ENCODE measurements around the gene GNB5. TPM values are rescaled to one million over a fixed set of nuclear protein-coding genes. Genes with fewer than 3 reads are reported as not detected.

The GNB5 gene
- total RNA-seq, 1 donor from 2014 or later = 48.6 TPM

DNA sequence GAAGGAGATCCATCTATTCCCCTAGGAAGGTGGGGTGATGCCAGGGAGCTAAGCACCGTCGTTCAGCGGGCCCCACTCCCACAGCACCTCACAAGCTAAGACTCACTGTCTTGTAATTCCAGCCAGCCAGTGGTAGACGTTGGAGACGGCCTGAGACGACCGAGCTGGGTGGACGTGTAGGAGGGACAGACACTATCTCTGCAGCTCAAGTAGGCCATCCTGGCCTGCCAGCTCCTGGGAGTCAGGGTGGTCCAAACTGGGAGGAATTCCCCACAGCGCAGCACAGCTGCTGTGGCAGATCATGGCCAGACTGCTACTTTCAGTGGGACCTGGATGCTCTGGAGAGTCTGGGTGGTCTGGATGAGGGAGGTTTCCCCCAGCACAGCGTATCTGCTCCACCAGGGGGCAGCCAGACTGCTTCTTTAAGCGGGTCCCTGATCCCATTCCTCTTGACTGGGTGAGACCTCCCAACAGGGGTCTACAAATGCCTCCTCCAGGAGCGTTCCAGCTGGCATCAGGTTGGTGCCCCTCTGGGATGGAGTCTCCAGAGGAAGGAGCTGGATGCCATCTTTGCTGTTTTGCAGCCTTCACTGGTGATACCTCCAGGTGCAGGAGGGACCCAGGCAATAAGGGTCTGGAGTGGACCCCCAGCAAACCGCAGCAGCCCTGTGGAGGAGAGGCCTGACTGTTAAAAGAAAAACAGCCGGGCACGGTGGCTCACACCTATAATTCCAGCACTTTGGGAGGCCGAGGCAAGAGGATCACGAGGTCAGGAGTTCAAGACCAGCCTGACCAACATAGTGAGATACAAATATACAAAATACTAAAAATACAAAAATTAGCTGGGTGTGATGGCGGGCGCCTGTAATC lies 27.6 kb downstream of the GNB5 start:
- Histone ChIP-seq H3K4me1 (no peaks in the 10 kb centered on the region), H3K27me3 (no peaks in the 10 kb centered on the region), H3K27ac (no peak overlapping the region), H3K9me3 (no peaks in the 10 kb centered on the region), H3K36me3 (peaks cover 0 to 6% of the 10 kb centered on the region in 2 donors), H3K4me3 (no peak overlapping the region)
- intact Hi-C loops (cut with DNase I) = no loop called here
- peak in 1 of 2 donors; percentile 67 for DNase-seq (ENCODE audit: extremely low spot score in 2 of 2)
- no peak for TF ChIP-seq POLR2A (IDR thresholded peaks at IDR 0.05)
- TF ChIP-seq POLR2AphosphoS5 (IDR thresholded peaks at IDR 0.05; ENCODE audit: insufficient read depth in 1 of 2, low read depth in 1 of 2) = no peak
- TF ChIP-seq, protein P1, sequence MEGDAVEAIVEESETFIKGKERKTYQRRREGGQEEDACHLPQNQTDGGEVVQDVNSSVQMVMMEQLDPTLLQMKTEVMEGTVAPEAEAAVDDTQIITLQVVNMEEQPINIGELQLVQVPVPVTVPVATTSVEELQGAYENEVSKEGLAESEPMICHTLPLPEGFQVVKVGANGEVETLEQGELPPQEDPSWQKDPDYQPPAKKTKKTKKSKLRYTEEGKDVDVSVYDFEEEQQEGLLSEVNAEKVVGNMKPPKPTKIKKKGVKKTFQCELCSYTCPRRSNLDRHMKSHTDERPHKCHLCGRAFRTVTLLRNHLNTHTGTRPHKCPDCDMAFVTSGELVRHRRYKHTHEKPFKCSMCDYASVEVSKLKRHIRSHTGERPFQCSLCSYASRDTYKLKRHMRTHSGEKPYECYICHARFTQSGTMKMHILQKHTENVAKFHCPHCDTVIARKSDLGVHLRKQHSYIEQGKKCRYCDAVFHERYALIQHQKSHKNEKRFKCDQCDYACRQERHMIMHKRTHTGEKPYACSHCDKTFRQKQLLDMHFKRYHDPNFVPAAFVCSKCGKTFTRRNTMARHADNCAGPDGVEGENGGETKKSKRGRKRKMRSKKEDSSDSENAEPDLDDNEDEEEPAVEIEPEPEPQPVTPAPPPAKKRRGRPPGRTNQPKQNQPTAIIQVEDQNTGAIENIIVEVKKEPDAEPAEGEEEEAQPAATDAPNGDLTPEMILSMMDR (IDR thresholded peaks at IDR 0.05) = no peak

DNA sequence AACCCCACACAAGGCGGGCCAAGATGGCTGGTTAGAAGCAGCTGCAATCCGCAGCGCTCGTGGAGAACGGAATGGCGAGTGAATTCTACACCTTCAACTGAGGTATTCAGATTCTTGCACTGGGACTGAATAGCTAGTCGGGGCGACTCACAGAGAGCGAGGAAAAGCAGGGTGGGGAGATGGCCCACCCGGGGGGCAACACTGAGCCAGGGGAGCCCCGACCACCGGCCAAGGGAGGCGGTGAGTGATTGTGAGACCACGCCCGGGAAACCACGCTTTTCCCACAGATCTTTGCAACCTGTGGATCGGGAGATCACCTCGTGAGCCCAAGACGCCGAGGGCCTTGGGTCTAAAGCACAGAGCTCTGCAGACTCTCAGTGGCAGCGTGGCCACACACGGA lies 28.3 kb downstream of the GNB5 start:
- TF ChIP-seq POLR2A (IDR thresholded peaks at IDR 0.05) (no peak), POLR2AphosphoS5 (IDR thresholded peaks at IDR 0.05; ENCODE audit: insufficient read depth in 1 of 2, low read depth in 1 of 2) (no peak)
- TF ChIP-seq, protein P1 (IDR thresholded peaks at IDR 0.05) = no peak
- DNase-seq (ENCODE audit: extremely low spot score in 2 of 2) = no peak
- Histone ChIP-seq H3K4me1 (no peaks in the 10 kb centered on the region), H3K4me3 (no peak overlapping the region), H3K27ac (no peak overlapping the region), H3K27me3 (no peaks in the 10 kb centered on the region), H3K36me3 (peaks cover 0 to 6% of the 10 kb centered on the region in 2 donors), H3K9me3 (no peaks in the 10 kb centered on the region)
- intact Hi-C loops (cut with DNase I) = no loop called here

DNA sequence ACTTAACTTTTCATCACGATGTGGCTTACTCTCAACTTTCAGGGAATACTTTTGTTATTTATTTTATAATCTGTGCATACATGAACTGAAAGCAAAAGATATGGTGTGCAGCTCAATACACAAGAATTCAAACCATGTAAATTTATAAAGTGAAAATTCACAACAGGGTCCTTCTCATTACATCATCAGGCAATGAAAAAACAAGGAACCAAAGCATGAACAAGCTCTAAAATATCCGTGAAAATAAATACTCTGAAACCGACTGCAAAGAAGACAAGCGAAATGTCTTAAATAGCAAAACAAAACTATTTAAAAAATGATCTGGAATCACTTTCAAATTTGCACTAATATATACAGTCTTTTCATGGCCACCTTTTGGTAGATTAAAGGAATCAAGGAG lies 28.9 kb downstream of the GNB5 start:
- TF ChIP-seq POLR2A (IDR thresholded peaks at IDR 0.05) = no peak
- no peak for TF ChIP-seq POLR2AphosphoS5 (IDR thresholded peaks at IDR 0.05; ENCODE audit: insufficient read depth in 1 of 2, low read depth in 1 of 2)
- TF ChIP-seq, protein P1 (IDR thresholded peaks at IDR 0.05) = no peak
- intact Hi-C loops (cut with DNase I) = no loop called here

GRCh38 chr15:52161406-52161966 lies 29.7 kb downstream of the GNB5 start:
- no peak for DNase-seq (ENCODE audit: extremely low spot score in 2 of 2)
- intact Hi-C loops (cut with DNase I) = no loop called here
- no peaks in the 10 kb centered on the region for H3K9me3 ChIP-seq
- H3K4me1 ChIP-seq = no peaks in the 10 kb centered on the region
- H3K4me3 ChIP-seq = no peak overlapping the region
- no peaks in the 10 kb centered on the region for H3K27me3 ChIP-seq
- H3K36me3 ChIP-seq = peaks cover 0 to 6% of the 10 kb centered on the region in 2 donors
- TF ChIP-seq POLR2AphosphoS5 (IDR thresholded peaks at IDR 0.05; ENCODE audit: insufficient read depth in 1 of 2, low read depth in 1 of 2) (no peak), POLR2A (IDR thresholded peaks at IDR 0.05) (no peak)
- TF ChIP-seq, protein P1 (IDR thresholded peaks at IDR 0.05) = no peak
- no peak overlapping the region for H3K27ac ChIP-seq

More for the DNA sequence above, 28.9 kb downstream of the GNB5 start:
- no peaks in the 10 kb centered on the region for H3K9me3 ChIP-seq
- no peaks in the 10 kb centered on the region for H3K27me3 ChIP-seq
- H3K27ac ChIP-seq = no peak overlapping the region
- no peak for DNase-seq (ENCODE audit: extremely low spot score in 2 of 2)
- no peaks in the 10 kb centered on the region for H3K4me1 ChIP-seq
- no peak overlapping the region for H3K4me3 ChIP-seq
- H3K36me3 ChIP-seq = peaks cover 0 to 6% of the 10 kb centered on the region in 2 donors

DNA sequence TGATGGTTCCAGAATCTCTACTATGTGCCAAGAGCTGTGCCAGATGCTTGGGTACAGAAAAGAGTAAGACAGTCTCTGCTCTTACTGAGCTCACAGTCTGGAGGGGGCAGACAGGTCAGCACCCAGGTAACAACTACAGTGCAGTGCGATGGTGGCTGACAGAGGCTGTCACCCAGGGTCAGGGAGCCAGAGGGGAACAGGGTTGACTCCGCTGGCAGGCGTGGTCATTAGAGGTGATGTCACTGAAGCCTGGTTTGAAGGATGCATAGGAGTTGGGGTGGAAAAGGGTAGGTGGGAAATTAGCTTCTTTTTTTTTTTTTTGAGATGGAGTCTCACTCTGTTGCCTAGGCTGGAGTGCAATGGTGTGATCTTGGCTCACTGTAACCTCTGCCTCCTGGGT lies 31.5 kb downstream of the GNB5 start:
- Histone ChIP-seq H3K4me3 (no peak overlapping the region), H3K4me1 (no peaks in the 10 kb centered on the region), H3K36me3 (peaks cover 0 to 6% of the 10 kb centered on the region in 2 donors), H3K27me3 (no peaks in the 10 kb centered on the region), H3K9me3 (no peaks in the 10 kb centered on the region), H3K27ac (no peak overlapping the region)
- TF ChIP-seq POLR2AphosphoS5 (IDR thresholded peaks at IDR 0.05; ENCODE audit: insufficient read depth in 1 of 2, low read depth in 1 of 2) (no peak), POLR2A (IDR thresholded peaks at IDR 0.05) (no peak)
- TF ChIP-seq, protein P1 (IDR thresholded peaks at IDR 0.05) = no peak
- intact Hi-C loops (cut with DNase I) = no loop called here
- DNase-seq (ENCODE audit: extremely low spot score in 2 of 2) = peak in 1 of 2 donors; percentile 29
